Activated effector memory CD4-positive, alpha-beta T cell treated with Interleukin-2 at 50 U/mL for 16 hours (primary cell): ENCODE measurements around the gene AFAP1L1.
A peak's percentile ranks its signal among the peaks of the same experiment; 100 is the strongest.
"Not testable (repeated sequence)": the region's sequence is repeated elsewhere in the genome, so short reads cannot be mapped to it uniquely, and the experiment has no call there.

ENCODE experiments used
- DNase-seq: peaks from one replicate; pipeline ENCODE4 v3.0.0-alpha.2; 2020

Gene AFAP1L1

DNA sequence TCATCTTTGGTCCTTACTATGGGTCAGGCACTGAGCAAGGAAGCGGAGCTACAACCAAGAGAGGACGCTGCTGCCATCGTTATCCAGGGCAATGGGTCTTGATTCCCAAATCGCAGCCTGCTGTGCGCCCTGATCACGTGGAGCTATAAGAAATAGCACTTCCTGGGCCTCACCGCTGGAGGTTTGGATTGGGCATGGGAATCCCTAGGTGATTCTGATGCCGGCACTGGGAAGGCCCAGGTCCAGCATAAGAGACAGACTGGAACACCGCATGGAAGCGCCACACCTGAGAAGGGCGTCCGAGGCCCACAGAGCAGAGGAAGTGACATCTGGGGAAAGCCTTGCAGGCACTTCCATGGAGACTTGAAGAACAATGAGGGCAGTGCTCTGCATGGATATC is 104.4 kb downstream of the AFAP1L1 start:
- no peak for DNase-seq

DNA sequence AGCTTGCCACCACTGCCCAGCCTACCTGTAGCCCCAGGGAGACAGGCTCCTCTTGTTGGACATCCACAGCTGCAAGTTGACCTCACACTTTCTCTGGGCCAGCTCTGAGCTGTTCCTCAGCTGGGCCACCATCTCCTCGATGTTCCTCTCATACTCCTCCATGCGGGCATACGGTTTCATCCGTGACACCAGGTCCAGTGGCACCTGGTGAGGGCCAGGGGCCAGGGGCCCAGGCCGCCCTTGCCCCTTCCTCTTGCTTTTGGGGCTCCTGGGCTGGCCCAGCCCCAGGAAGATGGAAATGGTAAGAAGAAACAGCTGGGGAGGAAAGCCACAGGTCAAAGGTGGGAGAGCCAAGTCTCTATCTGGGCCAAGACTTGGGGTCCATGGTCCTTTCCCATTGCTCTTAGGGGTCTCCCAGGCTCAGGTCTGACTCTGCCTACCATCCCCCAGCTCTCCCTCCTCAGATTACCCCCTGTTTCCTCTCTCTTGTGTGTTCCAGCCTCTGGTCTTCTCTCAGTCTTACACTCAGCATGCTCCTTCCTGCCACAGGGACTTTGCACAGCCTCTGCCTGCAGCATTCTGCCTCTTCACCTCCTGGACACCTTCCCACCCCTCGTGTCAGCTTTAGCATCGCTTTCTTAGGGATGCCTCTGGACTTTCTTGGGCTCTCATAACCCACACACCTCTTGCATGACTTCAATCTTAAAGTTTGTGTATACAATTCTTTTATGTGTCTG is 105.2 kb downstream of the AFAP1L1 start:
- no peak for DNase-seq

DNA sequence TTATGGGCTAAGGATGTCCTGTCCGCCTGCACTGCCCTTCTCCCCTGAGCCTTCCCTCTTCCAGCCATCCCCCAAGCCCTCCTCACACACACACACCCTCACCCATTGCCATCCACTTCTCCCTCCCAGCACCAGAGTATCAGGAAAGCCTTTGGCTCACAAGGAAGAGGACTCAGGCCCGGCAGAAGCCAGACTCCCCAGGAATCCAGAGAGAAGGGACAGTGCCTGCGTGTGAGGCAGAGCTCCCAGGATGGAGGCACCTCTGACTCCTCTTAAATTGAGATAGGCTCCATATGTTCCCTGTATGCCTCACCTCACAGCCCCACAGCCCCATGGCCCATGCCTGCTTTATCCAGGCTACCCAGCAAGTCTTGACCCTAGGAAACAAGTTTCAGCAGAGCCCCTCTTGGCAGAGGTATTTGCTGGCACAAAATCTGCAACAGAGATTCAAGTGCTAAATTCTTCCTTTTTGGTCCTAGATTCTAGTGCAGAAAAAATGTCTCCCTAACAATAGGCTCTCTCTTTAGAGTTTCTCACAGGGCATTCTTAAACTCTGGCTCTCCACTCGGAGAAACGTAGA is 106.7 kb downstream of the AFAP1L1 start:
- DNase-seq, result no peak

DNA sequence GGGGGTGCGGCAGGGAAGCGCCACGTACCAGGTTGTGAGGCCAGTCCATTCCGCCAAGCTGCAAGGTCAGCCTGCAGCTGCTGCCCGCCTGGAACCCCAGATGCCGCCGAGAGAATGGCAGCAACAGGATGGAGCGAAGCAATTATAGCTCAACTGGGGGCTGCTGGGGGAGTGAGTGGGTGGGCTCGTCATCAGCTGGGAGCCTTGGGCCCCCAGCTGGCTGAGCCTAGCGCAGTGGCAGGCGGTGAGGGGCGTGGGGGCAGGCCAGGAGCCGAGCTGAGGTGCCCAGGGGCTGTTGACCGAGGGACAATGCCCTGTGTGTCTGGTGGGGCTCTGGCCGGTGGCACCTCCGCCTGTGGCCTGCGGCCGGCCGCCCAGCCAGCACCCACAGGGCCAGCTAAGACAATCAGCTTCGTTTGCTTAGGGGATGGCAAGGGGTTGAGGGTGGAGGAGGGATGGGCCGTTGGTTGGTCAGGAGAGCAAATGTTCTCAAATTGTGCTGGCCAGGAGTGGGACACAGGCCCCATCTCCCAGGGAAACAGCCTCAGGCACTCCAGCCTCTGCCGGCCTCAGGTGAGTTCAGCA is 107.6 kb downstream of the AFAP1L1 start, which contains the start of gene IL17B:
IL17B (minus strand) TSS at position 116 of the 585 bp plus-strand sequence; CDS start at position 49, 67 bp downstream.
- DNase-seq, result no peak

DNA sequence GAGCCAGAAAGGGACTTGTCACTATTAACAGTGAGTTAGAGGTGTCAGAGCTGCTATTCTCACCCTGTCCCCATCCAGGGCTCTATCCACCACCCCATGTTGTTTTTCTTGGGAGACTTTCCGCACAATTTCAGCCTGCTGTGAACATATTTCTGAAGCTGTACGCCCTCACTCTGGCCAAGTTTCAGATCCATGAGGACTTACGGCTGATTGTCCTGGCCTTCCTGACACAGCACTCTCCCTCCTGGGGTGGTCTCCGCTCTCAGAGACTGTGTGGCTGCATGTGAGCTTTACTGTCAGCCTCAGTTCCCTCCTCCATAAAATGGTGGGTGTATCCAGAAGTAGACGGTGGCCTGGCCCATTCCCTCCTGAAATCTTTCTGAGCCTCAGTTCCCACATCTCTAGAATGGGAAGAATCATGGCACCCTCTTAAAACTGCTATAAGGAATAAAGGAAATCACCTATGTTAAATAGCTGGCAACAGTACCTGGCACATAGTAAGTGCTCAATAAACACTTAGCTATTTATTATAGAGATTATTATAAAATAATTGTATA is 108.2 kb downstream of the AFAP1L1 start:
- no peak for DNase-seq

DNA sequence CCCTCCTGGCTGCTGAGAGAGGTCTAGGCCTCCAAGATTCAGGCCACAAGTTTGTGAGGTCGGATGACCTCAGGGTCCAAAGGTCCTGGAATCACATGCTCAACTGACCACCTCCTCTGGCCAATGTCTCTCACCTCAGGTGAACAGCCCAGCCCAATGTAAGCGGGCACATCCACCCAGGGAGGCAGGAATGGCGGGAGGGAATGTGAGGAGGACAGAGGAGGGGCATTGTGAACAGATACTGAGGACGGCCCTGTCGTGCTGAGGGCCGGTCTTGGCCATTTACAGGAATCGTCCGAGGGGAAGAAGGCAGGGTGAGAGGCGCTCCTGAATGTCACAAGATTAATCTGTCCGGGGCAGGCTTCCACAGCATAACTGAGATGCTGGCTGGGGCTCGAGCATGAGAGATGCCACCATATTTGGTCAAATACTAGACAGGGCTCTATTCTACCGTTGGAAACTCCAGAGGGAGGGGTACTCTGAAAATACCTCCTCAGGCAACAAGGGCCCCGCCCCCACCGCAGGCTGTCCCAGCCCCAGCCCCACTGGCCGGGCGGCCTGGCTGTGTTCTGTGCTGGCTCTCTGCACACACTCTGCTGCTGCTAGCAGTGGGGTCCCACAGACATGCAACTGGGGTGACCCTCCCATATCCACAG is 108.9 kb downstream of the AFAP1L1 start:
- DNase-seq, result no peak

DNA sequence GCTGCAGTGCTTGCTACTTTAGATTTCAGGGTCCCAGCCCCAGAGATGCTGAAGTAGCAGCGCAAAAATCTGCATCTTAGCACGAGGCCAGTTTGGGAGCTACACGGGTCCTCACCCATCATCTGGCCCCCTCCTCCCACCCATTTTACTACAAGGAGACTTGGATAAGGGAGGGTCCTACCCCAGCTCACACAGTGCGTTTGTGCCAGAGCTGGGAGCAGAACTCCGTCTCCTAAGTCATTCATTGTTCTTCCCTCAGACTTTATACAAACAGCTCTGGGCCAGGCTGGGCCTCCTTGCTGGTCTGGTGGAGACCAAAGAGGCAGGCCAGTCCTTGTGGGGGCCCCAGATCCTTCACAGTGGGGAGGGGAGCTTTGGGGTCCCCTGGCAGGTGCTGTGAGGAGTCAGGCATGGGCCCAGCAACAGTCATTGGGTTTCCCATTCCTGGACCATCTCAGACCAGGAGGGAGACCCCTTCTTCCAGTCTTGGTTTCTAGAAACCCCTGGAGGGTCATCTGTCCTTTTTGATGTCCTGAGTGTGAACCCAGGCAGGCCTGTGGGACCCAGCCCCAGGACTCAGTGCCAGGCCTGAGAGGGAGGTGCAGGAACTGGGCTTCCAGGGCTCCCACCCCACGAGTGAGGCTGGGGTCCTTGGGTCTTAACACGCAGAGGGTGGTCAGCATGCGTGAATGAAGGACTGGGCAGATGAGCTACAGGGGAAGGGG is 109.8 kb downstream of the AFAP1L1 start:
- DNase-seq, result no peak

DNA sequence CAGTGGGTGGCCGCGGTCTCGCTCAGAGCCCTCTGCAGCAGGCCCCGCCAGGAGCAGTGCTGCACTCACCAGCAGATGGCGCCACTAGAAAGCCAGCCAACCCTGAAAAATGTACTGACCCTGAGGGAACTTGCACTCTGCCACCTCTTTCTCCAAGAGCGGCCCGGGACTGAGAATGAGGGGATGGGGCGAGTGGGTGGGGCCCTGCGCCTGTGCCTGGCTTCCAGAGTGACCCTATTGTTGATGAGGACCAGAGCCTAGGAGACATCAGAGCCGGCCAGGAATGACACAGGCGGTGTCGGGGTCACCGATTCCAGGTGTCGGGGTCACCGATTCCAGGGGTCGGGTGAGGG is 110.3 kb downstream of the AFAP1L1 start:
- peak; percentile 58 for DNase-seq

DNA sequence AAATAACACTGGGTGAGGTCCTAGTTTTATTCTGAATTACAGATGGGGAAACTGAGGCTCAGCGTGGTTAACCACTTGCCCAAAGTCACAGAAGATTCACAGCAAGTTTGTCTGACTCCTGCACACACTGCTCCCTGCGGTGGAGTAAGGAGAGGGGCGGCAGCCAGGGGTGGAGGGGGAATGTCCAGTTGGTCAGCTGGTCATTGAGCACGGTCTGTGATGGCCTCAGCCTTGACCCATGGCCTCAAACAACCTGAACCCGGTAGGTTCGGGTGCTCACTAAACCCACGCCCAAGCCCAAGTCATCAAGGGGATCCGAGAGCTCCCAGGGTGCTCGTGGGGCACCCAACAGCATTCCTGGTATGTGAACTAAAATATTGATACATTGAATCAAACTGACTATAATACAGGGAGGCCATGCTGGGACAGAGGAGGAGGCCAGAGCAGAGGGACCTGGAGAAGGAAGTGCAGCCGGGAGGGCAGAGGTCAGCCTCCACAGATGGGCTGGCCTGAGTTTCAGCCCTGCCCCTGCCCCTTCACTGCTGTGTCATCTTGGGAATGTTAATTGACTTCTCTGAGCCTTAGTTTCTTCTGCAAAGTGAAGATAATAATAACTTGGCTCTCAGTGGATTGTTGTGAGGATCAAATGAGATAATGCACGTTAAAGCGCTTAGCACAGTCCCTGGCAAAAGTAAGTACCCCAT is 111.0 kb downstream of the AFAP1L1 start:
- DNase-seq, result no peak

DNA sequence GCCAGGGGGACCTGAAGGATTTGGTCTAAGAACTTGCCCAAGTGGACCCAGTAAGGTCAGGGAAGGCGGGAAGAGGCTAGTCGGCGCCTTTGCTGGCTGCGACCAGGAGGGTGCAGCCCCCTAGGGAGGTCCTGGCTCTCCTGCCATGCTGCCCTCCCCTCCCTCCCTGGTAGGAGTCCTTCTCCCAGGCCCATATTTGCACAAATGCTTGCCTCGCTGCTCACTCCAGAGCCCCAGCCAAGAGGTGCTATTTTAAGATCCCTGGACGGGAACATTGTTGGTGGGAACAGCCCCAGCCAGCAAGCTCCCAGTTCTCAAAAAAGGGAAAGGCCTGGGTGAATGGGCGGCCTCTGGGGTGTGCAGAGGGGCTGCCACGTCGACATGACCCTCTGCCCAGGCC is 111.7 kb downstream of the AFAP1L1 start:
- DNase-seq, result no peak

DNA sequence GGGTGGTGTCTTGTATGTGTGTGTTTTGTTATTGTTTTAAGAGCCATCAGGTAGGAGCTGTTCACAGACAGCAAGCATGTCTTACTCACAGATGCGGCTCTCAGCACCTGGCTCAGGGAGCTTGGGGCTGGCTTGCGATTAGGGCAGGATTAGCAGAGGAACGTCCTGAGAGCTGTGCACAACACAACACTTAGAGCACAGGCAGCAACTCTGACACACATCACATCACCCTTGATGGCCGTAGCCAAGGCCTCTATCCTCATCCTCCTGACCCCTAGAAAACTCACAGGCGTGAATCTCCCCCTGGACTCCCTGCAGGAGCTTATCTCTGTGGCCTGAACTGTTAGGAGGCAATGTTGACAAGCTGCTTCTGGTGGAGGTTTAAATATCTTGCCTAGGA is 114.5 kb downstream of the AFAP1L1 start:
- no peak for DNase-seq

DNA sequence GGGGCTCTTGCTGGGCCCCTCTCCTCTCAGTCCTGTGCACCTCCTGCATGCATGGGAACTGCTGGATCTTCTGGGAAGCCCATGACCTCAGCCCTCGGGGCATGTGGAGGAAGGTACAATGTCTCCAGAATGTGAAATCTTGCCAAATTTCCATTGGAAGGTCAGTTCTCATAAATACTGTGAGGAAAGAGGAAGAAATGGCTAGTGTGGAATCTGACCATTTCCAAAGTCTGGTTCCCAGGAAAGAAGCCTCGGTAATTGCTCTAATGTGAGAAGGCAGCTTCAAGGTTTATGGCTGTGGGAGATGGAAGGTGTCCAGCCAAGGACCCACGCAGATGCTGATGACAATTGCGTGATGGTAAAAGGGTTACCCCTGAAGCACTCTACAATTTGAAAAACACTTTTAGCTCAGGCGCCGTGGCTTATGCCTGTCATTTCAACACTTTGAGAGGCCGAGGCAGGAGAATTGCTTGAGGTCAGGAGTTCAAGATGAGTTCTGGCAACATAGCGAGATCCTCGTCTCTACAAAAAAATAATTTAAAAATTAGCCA is 115.5 kb downstream of the AFAP1L1 start:
- DNase-seq, result no peak

DNA sequence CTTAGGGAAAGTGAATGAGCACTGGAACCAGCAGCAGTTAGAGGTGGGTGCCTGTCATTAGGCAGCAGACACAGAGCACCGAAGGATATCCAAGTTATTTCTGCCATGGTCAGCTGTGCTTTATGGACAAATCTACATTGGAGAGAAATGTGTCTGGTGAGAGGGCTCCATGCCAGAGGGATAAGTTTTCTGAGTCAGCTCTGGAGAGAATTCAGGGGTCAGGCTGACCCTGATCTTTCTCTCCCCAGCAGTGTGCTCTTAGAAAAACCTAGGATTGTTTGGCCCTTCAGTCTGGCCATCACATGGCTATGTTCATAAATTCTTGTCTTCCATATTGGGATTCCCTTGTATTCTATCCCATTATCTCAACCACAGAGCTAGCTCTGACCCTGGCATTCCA is 116.3 kb downstream of the AFAP1L1 start:
- DNase-seq, result no peak

DNA sequence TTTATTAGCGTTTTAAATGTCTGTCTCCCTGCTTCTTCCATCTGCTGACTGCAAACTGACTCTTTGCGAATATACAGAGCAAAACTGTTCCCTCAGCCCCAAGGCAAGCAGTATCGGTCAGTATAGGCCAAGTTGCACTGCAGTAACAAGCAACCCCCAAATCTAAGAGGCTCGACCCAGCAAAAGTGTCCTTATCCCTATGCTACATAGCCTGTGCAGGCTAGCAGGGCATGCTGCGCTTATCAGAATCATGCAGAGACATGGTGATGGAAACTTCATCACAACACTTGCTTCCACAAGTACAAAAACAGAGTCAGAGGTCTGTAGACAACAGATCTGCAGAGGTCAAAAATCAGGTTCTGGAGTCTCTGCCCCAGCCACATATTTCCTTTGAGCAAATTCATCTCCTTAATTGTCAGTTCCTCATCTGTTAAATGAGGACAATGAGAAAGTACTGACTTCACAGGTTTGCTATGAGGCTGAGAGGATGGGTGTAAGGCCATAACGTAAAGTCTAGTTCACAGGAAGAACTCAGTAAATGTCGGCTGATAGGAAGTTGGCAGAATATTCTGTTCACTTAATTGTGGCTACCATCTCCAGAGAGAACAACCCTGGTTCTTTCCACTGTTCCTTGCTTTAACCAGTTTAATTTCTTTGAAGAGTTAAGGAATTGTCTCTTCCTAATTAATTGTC is 117.0 kb downstream of the AFAP1L1 start:
- no peak for DNase-seq

DNA sequence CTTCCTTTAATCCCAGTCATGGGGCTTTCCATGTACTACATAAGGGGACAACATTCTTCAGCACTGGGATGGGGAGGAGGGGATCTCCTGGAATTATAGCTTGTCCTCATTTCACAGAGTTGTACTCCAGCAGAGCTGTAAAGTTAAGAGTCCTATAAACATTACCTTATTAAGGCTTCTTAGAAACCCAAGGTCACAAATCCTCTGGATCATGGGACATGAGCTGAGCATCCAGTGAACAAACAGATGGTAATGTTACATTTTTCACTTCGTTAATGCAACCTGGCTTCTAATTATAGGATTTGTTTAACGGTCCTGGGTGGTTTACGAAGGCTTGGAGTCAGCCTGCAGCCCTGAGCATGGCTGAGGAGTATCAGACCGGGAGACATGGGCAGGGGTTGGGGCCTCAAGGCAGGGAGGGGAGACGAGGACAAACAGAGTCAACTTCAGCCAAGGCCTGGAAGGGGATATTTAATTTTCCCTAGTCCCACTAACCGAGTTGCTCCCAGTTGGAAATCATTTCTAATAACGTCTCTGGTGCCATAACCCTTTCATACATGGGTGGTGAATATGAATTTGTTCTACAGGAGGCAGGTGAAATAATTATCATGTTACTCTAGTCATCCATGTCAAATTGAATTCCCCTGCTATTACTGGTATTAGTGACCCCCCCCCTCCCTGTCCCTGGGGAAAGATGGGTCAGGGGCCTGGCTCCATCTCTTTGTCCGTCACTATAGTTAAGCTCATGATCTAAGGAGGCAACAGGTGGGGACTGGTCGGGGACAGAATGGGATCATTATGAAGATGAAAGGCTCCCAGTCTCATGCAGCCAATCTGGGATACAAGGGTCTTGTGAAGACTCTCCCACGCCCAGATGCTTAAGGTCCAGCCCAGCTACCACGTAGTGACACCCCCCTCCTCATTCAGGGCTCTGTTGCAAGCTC is 118.2 kb downstream of the AFAP1L1 start:
- DNase-seq, result no peak

DNA sequence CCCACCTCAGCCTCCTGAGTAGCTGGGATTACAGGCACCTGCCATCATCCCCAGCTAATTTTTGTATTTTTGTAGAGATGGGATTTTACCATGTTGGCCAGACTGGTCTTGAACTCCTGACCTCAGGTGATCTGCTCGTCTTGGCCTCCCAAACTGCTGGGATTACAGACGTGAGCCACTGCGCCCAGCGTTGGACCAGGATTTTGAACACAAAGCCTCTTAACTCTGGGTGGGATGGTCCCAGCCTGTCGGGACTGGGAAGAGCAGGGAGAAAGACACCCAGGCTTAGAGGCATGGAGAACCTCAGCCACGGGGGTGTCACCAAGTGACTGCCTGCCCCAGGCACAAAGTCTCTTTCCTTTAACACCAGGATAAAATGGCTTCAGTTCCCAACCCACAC is 119.4 kb downstream of the AFAP1L1 start:
- DNase-seq, result not testable (repeated sequence)
